Measurements from ENCODE around the gene SGSH.

GRCh38 chr17:80233202-80233601, 13.1 kb upstream of the SGSH start:
- TF ChIP-seq CTCF (IDR thresholded peaks at IDR 0.05) (no peak), POLR2A (IDR thresholded peaks at IDR 0.05) (no peak)

All from vagina (tissue), 2 donors.